ENCODE data around the gene PTH. TPM values are rescaled to one million over a fixed set of nuclear protein-coding genes. Genes with fewer than 3 reads are reported as not detected.

PTH gene
- total and polyA plus RNA-seq, 2 of the 8 experiments (the other 6 are each of a cell fraction or from before 2014, with no cell fraction given), result not detected

- no peak overlapping the region for H2AK5ac ChIP-seq (ENCODE audit: low read depth, low read length)
- H4K8ac ChIP-seq (ENCODE audit: extremely low read depth, insufficient read depth, low read length), result no peak overlapping the region
- ChIA-PET CTCF (ENCODE audit: partially characterized antibody) (interaction anchor here (1.1 kb wide), 2 partner anchors 41 to 109 kb away, joined by 3 to 4 read pairs; no protein-coding TSS in a partner anchor), POLR2A (ENCODE audit: partially characterized antibody) (no interaction called here)
- H4K91ac ChIP-seq (replicated peaks; ENCODE audit: insufficient read length, low read length), result no peak overlapping the region
- H3K79me2 ChIP-seq (ENCODE audit: control insufficient read depth in 1 of 2, insufficient read depth in 2 of 2, low read length in 2 of 2), result no peaks in the 10 kb centered on the region
- no peak overlapping the region for H3K27ac ChIP-seq (ENCODE audit: low read depth, low read length)
- H4K20me1 ChIP-seq (replicated peaks in 1 of 2; ENCODE audit: control insufficient read depth in 1 of 2, insufficient read depth in 2 of 2, low read length in 2 of 2), result no peaks in the 10 kb centered on the region
- no peaks in the 10 kb centered on the region for H3K4me1 ChIP-seq (replicated peaks in 1 of 4; ENCODE audit: control insufficient read depth in 3 of 4, insufficient read depth in 4 of 4, low read length in 3 of 4)
- H2AFZ ChIP-seq (ENCODE audit: low read length), result no peak overlapping the region
- no peak overlapping the region for H2BK12ac ChIP-seq (ENCODE audit: low read depth, low read length)
- no peak overlapping the region for H3K9ac ChIP-seq (replicated peaks in 1 of 4; ENCODE audit: extremely low read depth in 1 of 4, low read depth in 3 of 4, low read length in 3 of 4)
- no peak overlapping the region for H3K18ac ChIP-seq (ENCODE audit: extremely low read depth, low read length)
- no peak overlapping the region for H3K23ac ChIP-seq (ENCODE audit: insufficient read length)
- H3K36me3 ChIP-seq (ENCODE audit: control insufficient read depth in 2 of 4, insufficient read depth in 4 of 4, low read length in 3 of 4), result no peaks in the 10 kb centered on the region
- WGBS, 2 experiments (ENCODE audit: extremely low coverage in 1 of 2, insufficient coverage in 1 of 2, insufficient read length in 1 of 2, insufficient replicate concordance in 2 of 2, low coverage in 1 of 2, low lambda C conversion rate in 2 of 2, missing lambda C conversion rate in 1 of 2), result 72% methylated on average over 3 of the region's 3 CpGs; no CpG with 5 or more reads in 1 of the 2 experiments
- H2BK20ac ChIP-seq (ENCODE audit: low read length), result no peak overlapping the region
- no peak overlapping the region for H3K4me2 ChIP-seq (ENCODE audit: insufficient read depth in 1 of 2, low read depth in 2 of 2, low read length in 2 of 2)
- no peak overlapping the region for H3K4me3 ChIP-seq (ENCODE audit: extremely low read depth in 1 of 4, insufficient read depth in 2 of 4, low read depth in 3 of 4, low read length in 4 of 4)
- H3K14ac ChIP-seq (ENCODE audit: insufficient read length), result no peak overlapping the region
- no peaks in the 10 kb centered on the region for H3K27me3 ChIP-seq (replicated peaks in 1 of 4; ENCODE audit: control insufficient read depth in 3 of 4, extremely low read depth in 1 of 4, insufficient read depth in 3 of 4, low read length in 3 of 4)
- no peak overlapping the region for H2BK5ac ChIP-seq (ENCODE audit: low read depth, low read length)
- no peak overlapping the region for H3K4ac ChIP-seq (replicated peaks; ENCODE audit: insufficient read length, low read depth, low read length)
- H3K79me1 ChIP-seq (ENCODE audit: low read depth, low read length), result no peaks in the 10 kb centered on the region
- FAIRE-seq (no peak), DNase-seq (ENCODE audit: low read depth in 1 of 2, low spot score in 2 of 2) (no peak)
- H3K56ac ChIP-seq (replicated peaks; ENCODE audit: insufficient read length, low read depth, low read length), result no peak overlapping the region
- no peak overlapping the region for H4K5ac ChIP-seq (ENCODE audit: insufficient read length, low read depth, low read length)
- H3K9me3 ChIP-seq (ENCODE audit: insufficient read depth in 2 of 2, low read depth in 1 of 2, low read length in 1 of 2), result no peaks in the 10 kb centered on the region
- no peak overlapping the region for H2BK120ac ChIP-seq (replicated peaks; ENCODE audit: low read depth, low read length)
- H3K23me2 ChIP-seq (ENCODE audit: low read depth, low read length), result no peaks in the 10 kb centered on the region
- no peak overlapping the region for H2BK15ac ChIP-seq (ENCODE audit: low read length)
- TF ChIP-seq MAFK (IDR thresholded peaks at IDR 0.05; ENCODE audit: low read depth, low read length), result no peak
- no peak for TF ChIP-seq TCF12 (IDR thresholded peaks at IDR 0.05; ENCODE audit: low read depth, low read length)
- no peak for TF ChIP-seq YY1 (IDR thresholded peaks at IDR 0.05; ENCODE audit: low read depth, low read length)
- TF ChIP-seq KDM4A (IDR thresholded peaks at IDR 0.05; ENCODE audit: low read depth, low read length, severe bottlenecking), result no peak
- TF ChIP-seq CTCF (IDR thresholded peaks at IDR 0.05; ENCODE audit: control extremely low read depth in 1 of 3, insufficient read depth in 1 of 3, low read depth in 1 of 3, low read length in 3 of 3), result no peak
- no peak for TF ChIP-seq SP2 (IDR thresholded peaks at IDR 0.05; ENCODE audit: low read length)
- no peak for TF ChIP-seq POLR2A (IDR thresholded peaks at IDR 0.05; ENCODE audit: control extremely low read depth in 1 of 2, low read depth in 2 of 2, low read length in 2 of 2)
- no peak for TF ChIP-seq CHD1 (IDR thresholded peaks at IDR 0.05; ENCODE audit: low read depth, low read length)
- TF ChIP-seq BACH1 (IDR thresholded peaks at IDR 0.05; ENCODE audit: low read length), result no peak
- TF ChIP-seq CHD2 (IDR thresholded peaks at IDR 0.05; ENCODE audit: low read length), result no peak
- no peak for TF ChIP-seq SIX5 (IDR thresholded peaks at IDR 0.05; ENCODE audit: low read depth, low read length)
- TF ChIP-seq SUZ12 (IDR thresholded peaks at IDR 0.05; ENCODE audit: low read length), result no peak
- TF ChIP-seq HDAC2 (IDR thresholded peaks at IDR 0.05; ENCODE audit: borderline replicate concordance in 1 of 2, low read depth in 2 of 2, low read length in 2 of 2), result no peak
Observed at GRCh38 chr11:13494051-13494450, 1.7 kb downstream of the PTH start.

Measured in H1 (cell line).